NCI-H524 (cell line): ENCODE results near the gene GPRIN1.
A peak's percentile ranks its signal among the peaks of the same experiment; 100 is the strongest.

ENCODE experiments used
- DNase-seq, 2 experiments: peaks; one replicate each; lab custom pipeline; 2025; lab: John Stamatoyannopoulos, UW

GPRIN1 gene

DNA sequence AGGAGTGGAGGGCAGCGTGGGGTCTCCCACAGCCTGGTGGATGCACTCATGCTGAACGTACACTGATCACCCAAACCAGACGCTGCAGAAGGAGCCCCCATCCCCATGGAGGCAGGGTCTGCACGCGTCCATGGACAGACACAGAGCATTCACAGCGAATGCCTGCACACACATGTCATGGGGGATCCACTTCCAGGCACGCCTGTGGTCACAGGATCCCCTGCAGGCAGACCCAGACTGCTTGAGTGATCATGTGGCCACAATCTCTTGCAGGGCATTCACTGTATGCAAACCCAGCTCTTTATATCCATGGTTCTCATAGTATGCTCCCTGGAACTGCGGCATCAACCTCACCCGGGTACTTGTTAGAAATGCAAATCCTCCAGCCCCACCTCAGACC, 15.0 kb upstream of the GPRIN1 start:
- DNase-seq, result no peak

DNA sequence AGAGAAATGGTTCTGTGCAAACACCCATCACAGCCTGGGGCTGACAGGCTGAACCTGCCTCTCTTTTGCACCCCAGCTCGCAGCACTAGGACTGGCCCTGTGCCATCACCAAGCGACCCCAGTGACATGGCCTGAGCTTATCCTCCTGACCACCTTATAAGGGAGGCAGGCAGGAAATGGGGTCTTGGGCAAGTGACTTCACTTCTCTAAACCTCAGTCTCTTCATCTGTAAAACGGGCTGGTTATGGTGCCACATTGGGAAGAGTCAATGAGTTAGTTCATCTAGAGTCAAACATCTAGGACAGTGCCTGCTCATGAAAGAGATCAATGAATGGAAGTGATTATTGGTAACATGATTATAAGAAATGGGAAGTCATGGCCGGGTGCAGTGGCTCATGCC, 14.2 kb upstream of the GPRIN1 start:
- DNase-seq, result no peak

DNA sequence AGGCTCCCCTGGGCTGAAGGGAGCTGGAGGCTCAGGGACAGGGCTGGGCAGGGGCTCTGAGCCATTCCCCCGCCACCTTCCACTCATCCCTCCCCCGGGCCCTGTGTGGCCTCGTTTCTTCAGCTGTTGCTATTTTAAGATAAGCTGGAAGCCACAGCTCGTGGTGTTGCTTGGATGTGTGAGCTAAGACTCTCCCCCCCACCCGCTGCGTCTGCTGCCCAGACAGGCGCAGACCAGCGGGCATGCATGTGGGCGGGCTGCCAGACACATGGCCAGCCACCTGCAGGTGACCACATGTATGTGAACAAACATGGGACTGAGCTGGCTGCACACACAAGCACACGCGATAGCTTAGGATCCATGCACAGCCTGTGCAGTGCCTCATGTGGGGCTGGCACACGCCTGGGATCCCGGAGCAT, 11.7 kb upstream of the GPRIN1 start:
- no peak for DNase-seq

DNA sequence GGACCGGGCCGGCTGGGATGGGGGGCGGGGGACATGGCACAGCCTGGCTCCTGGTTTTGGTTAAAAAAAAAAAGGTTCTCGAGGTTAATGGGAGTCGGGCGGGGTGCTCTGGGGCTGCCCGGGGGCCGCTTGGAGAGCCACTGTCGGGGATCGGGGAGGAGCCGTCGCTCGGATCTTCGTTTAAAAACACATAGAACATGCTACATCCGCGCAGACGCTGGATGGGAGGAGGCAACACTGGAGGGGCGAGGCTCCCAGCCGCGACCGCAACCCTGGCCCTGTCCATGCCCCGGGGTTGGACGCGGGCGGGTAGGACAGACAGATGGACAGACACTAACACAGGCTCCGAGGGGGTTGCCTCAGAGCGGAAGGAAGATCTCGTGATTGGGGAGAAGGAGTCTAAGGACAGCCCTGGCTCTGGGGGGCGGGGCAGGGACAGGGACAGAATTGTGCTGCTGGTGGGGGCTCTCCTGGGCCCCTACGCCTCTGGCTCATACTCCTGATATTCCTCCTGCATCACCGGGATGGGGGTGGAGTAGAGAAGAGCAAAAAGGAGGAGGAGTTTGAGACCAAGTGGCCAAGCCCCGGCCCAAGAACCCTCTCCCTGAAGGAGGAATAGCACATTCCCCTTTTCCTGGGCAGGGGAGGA, 10.5 kb upstream of the GPRIN1 start:
- no peak for DNase-seq

DNA sequence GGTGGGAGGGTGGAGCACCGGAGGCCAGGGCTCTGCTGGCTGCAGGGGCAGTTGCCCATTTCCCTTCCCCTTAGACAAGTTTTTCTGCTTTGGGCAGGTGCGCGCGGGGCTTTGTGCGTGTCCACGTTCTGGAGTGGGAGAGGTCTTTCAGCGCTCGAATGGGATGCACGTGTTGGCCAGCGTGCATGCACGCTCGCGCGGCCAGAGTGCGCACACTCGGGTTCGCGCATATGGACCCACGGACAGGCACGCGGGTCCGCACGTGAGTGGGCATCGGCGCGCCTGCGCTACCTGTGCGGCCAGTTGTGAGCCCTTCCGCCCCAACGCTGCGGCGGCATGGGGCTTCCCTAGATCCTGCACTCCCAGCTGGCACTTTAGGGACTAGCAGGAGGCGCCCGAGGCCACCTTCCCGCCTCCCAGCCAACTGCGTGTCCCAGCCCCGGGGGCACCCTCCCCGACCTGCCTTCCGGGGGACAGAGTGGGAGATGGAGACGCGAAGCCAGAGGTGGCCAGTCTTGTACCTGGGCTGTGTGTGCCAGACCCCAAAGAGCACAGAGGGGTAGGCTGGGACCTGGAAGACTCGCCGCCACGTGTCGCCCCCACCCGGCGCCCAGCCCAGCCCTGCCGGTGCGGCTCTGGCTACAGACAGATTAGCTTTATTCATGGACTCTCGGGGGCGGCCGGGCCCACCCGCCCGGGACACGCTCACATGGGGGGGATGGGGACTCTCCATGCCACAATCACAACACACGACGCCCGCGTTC, 9.8 kb upstream of the GPRIN1 start:
- peak in 1 of 2 experiments; percentile 32 for DNase-seq

DNA sequence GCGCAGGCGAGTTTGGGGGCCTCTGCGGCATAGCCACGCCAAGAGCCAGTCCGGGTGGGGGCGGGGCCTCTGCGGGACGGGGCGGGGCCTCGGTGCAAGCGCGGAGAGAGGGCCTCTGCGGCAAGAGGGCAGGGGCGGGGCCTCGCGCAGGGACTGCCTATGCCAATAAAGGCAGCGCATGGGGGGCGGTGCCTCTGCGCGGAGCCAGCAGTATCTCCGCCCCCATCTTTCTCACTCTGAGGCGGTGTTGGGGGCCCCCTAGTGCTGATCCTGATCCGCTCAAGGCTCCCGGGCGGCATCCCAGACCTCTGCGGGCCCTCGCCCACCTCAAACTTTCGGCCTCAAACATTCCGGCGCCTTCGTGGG, 9.2 kb upstream of the GPRIN1 start:
- peak; percentile 55 to 76 for DNase-seq

DNA sequence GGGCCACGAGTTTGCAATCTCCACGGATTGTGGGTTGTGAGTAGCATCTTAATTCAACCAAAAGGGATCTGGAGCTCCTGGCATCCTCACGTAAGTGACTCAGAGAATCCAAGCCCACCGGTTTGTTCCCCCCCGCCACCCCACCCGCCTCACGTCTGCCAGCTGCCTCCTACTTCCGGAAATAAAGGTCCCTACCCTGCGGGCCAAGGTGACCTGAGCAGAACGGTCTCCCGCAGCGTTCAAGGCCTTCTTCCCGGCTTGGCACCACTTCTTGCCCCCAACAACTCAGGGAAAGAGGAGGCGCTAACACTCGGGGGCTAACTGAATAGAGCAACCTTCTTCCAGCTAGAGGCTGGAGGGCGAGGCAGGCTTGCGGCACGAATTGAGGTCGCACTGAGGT, 8.8 kb upstream of the GPRIN1 start:
- no peak for DNase-seq

DNA sequence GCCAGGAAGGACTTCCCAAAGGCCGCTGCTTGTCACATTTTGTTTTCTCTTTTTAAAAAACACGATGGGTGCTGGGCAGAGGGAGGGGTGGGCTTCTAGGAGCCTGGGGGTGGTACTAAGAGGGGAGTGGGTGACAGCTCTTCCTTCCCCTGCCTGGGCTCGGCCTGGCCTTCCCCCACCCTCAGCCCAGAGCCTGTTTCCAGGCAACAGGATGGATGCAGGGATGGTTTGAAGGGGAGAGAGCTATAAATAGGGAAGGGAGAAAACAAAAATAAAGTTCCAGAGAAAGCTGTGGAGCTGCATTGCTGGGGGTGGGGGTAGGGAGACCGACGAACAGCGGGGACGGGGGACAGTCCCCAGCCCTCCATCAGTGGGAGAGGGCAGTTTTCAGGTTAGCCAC, 6.6 kb upstream of the GPRIN1 start:
- DNase-seq, result no peak

DNA sequence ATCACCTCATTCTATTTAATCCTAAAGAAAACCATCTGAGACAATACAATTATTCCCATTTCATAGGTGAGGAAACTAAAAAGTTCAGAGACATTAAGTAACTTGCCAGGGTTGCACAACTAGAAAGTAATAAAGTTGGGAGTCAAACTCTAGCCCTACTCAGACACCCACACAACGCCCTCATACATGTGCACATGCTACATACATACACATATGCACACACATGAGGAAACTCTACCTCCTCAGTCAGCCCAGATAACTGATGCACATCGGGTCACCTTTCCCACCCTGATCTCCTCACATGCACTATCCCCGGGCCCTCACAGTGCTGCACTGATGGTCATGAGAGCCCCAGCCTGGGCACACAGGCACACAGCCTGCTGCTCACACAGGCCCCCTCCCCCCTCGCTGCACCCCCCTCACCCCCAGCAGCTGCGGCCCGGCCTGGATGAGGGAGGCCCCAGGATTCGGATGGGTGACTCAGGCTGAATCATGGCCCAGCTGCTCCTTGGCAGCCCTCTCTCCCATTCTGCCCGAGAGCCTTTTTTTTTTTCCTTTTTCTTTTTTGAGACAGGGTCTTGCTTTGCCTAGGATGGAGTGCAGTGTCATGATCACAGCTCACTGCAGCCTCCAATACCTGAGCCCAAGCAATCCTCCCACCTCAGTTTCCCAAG, 5.0 kb upstream of the GPRIN1 start:
- no peak for DNase-seq

DNA sequence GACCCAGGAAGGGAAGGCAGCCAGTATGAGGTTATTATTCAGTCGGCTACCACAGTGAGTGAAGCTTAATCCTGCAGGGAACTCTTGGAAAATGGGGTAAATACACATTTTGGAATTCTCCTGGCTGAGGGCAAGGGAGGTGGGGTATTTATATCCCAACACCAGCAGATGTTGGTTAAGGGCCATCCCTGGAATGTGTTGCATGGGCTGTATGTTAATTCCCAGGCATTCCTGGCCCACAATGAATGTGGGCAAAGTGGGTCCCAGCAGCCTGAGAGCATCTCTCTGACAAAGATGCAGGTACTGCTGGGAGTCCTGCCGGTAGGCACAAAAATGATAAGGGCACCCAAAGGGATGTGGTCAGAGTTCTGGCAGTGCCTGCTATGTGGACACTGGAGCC, 2.9 kb upstream of the GPRIN1 start:
- no peak for DNase-seq

DNA sequence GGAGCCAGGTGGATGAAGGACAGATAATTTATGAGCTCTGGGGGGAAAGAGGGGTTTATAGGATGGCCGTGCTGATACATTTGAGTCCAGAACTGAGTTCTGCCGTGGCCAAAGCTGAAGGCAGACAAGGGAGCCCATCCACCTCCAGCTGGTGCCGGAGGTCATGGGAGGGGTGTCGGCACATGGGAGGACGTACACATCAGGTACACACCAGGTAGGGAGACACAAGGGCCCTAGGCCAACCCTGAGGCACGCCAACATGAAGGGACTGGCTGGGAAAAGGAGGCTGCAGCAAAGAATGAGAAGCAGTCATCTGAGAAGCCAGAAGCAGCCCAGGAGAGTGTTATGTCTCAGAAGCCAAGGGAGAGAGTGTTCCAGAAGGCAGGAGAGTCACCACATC, 2.1 kb upstream of the GPRIN1 start:
- no peak for DNase-seq

DNA sequence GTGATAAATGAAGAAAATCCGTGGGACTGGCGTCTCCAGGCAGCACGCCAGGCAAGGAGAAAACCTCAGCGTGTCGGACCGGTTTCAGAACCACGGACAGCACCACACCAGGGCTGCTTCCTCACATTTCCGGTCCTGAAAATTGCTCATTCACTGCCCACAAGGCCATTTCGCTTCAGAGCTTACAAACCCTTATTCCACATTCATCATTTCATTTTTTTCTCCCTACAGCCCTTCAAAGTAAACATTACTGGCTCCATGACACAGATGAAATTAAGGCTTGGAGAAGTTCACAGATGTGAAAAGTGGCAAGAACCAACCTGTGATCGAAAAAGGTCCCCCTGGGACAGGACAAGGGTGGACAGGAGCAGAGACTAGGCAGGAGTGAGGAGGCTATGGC, 1.5 kb upstream of the GPRIN1 start:
- DNase-seq, result no peak

DNA sequence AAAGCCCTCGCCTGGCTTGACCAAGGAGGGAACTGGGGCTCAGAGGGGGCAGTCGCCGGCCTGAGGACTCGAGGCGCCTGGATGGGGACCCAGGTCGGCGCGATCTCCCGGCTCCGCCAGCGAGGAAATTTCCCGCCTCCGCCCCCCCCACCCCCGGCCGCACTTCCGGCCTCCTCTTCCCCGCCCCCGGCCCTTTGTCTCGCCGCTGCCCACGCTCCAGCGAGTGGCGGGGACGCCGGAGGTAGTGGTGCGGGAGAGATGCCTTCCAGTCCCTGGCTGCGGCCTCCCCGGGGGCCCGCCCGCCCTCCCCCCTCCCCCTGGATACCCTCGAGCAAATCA, 448 bp upstream of the GPRIN1 start:
- no peak for DNase-seq

DNA sequence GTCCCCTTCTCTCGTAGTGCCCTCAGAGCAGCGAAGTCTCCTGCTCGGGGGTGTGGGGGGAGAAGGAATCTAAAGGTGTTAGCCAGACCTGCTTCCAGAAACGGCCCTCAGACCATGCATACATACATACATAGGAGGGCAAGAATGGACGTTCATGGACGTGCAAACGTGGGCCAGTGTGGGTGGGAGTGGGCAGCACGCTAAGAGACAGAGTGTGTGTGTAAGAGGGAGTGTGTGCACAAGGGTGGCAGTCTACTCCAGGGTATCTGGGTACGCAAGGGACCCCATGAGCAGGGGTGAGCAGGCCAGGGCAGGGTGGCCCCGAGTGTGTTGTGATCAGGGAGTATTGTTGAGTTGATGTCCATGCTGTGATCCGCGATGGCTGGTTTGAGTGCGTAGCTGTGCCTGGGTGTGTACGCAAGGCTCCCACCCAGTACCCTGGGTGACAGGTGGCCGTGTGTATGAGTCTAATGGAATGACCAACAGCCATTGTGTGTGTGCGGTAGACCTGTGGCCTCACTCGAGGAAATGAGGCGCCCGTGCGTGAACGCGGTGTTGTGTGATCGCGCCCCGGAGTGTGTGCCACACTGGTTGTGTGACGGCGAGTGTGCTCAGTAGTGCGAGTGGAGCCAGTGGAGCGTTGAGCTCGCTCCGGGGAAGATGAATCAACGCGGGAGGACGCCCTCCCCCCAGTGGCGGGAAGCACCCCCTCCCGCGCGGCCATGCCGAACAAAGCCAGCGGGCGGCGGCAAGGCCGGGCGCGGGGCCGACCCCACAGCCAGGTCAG, 826 bp downstream of the GPRIN1 start:
- DNase-seq, result peak in 1 of 2 experiments; percentile 29

DNA sequence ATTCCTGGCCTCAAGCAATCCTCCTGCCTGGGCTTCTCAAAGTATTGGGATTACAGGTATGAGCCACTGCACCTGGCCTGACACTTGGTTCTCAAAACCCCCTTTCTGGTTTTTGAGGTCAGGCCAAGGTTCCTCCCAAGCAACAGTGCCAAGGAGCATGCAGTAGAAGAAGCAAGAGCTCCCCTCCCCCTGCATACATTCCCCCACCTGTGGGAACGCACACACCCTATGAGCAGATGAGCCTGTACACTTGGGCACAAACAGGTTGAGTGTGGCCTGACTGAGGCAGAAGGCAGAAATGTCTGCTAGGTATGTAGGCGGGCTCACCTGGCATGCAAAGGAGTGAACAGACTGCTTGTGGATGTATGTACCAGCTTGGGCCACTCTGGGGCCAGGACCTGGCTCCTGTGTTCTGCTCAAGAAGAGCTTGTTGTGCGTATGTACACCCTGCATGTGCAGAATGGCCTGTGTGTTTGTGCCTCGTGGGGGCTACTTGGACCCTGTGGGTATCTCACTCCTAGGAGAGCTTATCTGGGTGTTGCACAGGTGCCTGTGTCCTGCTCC, 1.7 kb downstream of the GPRIN1 start:
- no peak for DNase-seq

DNA sequence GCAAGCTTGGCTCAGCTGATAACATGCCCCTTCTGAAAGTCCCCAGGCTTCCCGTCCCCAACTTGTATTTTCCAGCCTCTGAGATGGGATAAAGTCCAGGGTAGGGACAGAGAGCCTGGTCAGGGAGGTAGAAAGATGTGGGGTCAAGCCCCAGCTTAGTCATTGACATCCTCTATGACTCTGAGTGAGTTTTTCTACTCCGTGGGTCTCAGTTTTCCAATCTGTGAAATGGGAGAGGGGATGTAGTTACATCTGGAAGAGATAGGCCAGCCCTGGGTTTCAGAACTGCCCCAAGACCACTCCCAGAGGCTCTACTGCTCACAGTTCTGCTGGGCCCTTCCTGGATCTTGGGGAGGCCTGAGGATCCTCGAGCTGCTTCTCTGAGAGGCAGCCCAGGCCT, 3.1 kb downstream of the GPRIN1 start:
- no peak for DNase-seq

DNA sequence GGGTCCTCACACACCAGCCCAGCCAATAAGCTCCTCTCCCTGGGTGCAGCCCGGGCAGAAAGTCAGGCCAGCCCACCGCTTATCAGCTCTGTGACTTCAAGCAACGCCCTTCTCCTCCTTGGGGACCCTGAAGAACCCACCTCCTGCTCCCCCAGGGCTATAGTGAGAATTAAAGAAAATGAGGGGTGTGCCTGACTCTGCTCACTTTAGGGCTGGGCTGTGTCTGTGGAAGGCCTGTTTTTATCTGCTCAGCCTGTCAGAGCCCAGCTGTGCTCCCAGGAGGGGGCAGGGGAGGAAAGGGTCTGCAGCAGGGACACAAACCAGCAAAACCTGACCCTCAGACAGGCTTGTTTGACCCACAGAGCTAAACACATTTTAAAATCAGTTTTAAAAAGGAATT, 3.9 kb downstream of the GPRIN1 start:
- DNase-seq, result no peak

DNA sequence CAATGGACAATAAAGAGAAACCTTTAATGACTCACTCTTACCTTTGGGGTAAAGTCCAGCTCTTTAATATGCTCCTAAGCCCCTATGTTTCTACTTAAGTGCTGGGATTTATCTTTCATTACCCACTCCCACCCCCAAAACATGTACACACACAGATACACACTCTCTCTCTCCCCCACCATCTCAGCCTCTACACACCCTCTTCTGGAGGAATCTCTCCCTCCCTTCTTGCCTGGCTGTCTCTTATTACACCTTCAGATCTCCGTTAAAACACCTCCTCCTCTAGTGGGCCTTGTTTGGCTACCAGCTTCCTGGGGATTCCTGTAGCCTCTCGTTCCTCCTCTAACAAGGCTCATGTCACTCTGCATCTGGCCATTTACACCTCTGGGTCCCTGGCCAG, 6.9 kb downstream of the GPRIN1 start:
- peak in 1 of 2 experiments; percentile 34 for DNase-seq

DNA sequence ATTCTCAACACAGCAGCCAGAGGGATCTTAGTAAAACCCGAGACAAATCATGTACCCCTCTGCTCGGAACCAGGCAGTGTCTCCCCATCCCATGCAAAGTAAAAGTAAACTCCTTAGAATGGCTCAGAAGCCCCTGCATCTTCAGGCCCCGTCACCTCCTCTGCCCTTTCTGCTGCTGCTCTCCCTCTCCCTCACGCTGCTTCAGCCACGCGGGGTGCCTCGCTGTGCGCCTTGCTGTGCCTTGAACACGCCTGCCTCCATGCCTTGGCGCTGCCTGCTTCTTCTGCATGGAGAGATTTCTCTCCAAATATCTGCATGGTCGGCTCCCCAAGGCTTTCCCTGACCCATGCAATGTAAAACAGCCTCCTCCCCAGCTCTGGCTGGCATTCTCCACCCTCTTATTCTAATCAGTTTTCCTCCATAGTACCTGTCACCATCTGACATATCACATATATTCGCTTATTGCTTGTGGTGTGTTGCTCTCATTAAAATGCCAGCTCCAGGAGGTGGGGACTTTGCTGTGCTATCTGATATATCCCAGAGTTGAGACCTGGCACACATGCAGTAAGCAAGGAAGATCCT, 8.0 kb downstream of the GPRIN1 start:
- peak; percentile 36 to 82 for DNase-seq

DNA sequence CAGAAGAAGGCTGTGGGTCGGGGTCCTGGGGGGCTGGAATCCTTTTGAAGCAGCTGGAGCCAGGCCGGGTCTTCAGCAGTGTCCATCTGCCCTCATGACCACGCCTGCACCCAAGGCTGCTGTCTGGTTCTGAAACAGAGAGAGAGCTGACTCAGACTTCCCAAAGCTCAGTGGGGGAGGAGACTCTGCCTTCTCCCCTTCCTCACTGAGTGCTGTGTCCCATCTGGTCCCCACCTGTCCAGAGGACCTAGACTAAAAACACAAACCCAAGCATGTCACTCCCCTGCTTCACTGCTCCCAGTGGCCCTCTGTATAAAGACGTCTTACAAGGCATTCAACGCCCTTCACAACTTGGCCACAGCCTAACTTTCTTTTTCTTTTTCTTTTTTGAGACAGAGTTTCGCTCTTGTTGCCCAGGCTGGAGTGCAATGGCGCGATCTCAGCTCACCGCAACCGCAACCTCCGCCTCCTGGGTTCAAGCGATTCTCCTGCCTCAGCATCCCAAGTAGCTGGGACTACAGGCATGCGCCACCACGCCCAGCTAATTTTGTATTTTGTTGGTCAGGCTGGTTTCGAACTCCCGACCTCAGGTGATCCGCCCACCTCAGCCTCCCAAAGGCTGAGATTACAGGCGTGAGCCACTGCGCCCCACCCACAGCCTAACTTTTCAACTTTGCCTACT, 10.1 kb downstream of the GPRIN1 start:
- DNase-seq, result peak; percentile 67 to 90
